SK-N-MC (cell line): ENCODE measurements around the gene DLL4.
A peak's percentile ranks its signal among the peaks of the same experiment; 100 is the strongest.

Source experiments
- DNase-seq: peaks from one replicate; pipeline ENCODE4 v3.0.0-alpha.2; 2011; ENCODE audit warnings: low read depth, low spot score
- H3K27ac ChIP-seq: fragments of 200-600 bp; sonication (generic); 2 replicates; pipeline ENCODE4 v1.5.1; 2016; ENCODE audit warnings: mixed run types
- H3K36me3 ChIP-seq: fragments of 200-600 bp; sonication (generic); 2 replicates; pipeline ENCODE4 v1.6.1; 2017; ENCODE audit warnings: antibody characterized with exemption, low read length, mixed read lengths; ENCODE audit not compliant: insufficient read depth
- H3K4me3 ChIP-seq: fragments of 200-600 bp; sonication (generic); 2 replicates; pipeline ENCODE4 v1.5.1; 2016
- H3K9ac ChIP-seq: fragments of 200-600 bp; sonication (generic); 2 replicates; pipeline ENCODE4 v1.8.0; 2017; ENCODE audit warnings: mixed run types, mixed read lengths; ENCODE audit not compliant: insufficient read length
- H3K9me3 ChIP-seq: fragments of 200-600 bp; sonication (generic); 2 replicates; pipeline ENCODE4 v1.6.1; 2017; ENCODE audit warnings: low read depth, mild to moderate bottlenecking, antibody characterized with exemption, low read length, moderate library complexity, mixed read lengths
- EZH2 ChIP-seq: fragments of 200-600 bp; sonication (generic); IDR thresholded peaks from one replicate; pipeline ENCODE4 v1.6.1; 2017; ENCODE audit warnings: antibody characterized with exemption
- FOXP2 ChIP-seq: optimal IDR thresholded peaks from 2 replicates; pipeline ENCODE3; 2011; ENCODE audit warnings: mild to moderate bottlenecking, moderate library complexity; ENCODE audit not compliant: insufficient read depth; ENCODE audit errors: extremely low read length, control extremely low read depth
- POLR2AphosphoS5 ChIP-seq: IDR thresholded peaks from 2 replicates; pipeline ENCODE4 v1.6.1; 2012; ENCODE audit warnings: mild to moderate bottlenecking, low read depth, low read length, borderline replicate concordance

DLL4 gene

GRCh38 chr15:40943764-40944365 lies 14.7 kb downstream of the DLL4 start:
- Histone ChIP-seq H3K9me3 (no peaks in the 10 kb centered on the region), H3K4me3 (no peak overlapping the region), H3K27ac (no peak overlapping the region), H3K36me3 (no peaks in the 10 kb centered on the region), H3K9ac (no peak overlapping the region)
- TF ChIP-seq POLR2AphosphoS5 (no peak), FOXP2 (no peak), EZH2 (no peak)
- no peak for DNase-seq

DNA sequence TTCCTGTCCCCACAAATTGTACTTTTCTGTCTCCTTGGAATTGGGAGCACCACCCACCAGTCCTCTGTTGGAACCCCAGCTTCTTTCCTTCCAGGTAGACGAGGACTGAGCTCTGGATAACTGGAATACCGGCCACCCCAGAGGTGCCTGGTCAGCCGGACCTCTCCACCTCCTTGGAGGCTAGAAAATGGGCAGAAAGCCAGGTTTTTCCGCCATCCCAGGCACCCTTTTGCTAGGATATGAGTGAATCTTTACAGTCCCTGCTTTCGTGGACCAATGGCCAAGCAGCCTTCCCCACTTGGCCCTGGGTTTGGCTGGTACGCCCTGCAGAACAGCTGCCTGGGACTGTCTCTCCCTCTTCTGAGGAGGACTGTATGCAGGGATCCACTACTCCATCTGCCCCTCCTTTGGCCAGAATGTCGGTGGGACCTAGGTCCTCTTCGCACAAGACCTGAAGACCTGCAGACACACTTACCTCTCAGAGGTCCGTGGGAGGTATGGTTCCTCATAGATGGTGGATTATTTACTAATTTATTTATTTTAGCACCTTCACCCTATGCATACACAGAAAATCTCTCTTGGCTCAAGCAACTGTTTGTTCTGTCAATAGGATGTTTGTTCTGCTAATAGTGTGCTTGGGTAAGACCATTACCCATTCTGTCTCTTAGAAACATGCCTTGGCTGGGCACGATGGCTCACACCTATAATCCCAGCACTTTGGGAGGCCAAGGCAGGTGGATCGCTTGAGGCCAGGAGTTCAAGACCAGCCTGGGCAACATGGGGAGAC lies 15.6 kb downstream of the DLL4 start:
- no peak overlapping the region for H3K9ac ChIP-seq
- no peaks in the 10 kb centered on the region for H3K36me3 ChIP-seq
- no peak for DNase-seq
- H3K9me3 ChIP-seq = no peaks in the 10 kb centered on the region
- TF ChIP-seq FOXP2 (no peak), EZH2 (no peak), POLR2AphosphoS5 (no peak)
- no peak overlapping the region for H3K4me3 ChIP-seq
- H3K27ac ChIP-seq = no peak overlapping the region

- H3K9me3 ChIP-seq = no peaks in the 10 kb centered on the region
- no peak overlapping the region for H3K27ac ChIP-seq
- no peak overlapping the region for H3K9ac ChIP-seq
- H3K4me3 ChIP-seq = no peak overlapping the region
- TF ChIP-seq POLR2AphosphoS5 (no peak), EZH2 (no peak), FOXP2 (no peak)
- peaks cover 2% of the 10 kb centered on the region; the same call in 1 of the 2 replicates for H3K36me3 ChIP-seq
- DNase-seq = no peak
Measured at GRCh38 chr15:40948706-40949473, 19.8 kb downstream of the DLL4 start.

DNA sequence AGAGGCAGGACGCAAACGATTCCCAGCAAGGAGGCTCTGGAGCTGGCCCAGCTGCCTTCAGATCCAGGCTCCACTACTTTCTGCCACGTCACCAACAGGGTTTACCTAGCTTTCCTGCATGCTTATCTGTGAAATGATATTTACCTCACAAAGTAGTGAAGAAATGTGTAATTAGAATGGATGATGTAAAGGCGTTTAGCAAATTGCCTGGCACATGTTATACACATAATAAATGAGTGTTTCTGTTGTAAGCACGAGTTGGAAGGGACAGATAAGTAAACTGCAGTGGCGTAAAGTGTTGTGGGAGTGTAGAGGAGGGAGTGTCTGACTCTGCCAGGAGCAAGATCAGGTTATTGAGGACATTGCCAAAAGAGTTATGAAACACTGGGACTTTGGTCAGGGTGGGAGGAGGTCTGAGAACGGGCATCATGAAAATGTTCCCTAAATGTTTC lies 20.6 kb downstream of the DLL4 start:
- TF ChIP-seq POLR2AphosphoS5 = no peak
- TF ChIP-seq EZH2 = no peak
- TF ChIP-seq FOXP2 = no peak
- Histone ChIP-seq H3K9me3 (no peaks in the 10 kb centered on the region), H3K27ac (no peak overlapping the region), H3K4me3 (no peak overlapping the region), H3K9ac (no peak overlapping the region), H3K36me3 (peaks cover 11% of the 10 kb centered on the region; the same call in 1 of the 2 replicates)
- no peak for DNase-seq

GRCh38 chr15:40951764-40952163 lies 22.6 kb downstream of the DLL4 start:
- H3K36me3 ChIP-seq = peaks cover 31% of the 10 kb centered on the region; the same call in 1 of the 2 replicates
- peak overlapping the region; percentile 95 for H3K27ac ChIP-seq
- peak overlapping the region; percentile 77; the same call in 1 of the 2 replicates for H3K4me3 ChIP-seq
- no peaks in the 10 kb centered on the region for H3K9me3 ChIP-seq
- TF ChIP-seq EZH2 (no peak), POLR2AphosphoS5 (no peak), FOXP2 (no peak)
- peak overlapping the region; percentile 99 for H3K9ac ChIP-seq
- DNase-seq = no peak

DNA sequence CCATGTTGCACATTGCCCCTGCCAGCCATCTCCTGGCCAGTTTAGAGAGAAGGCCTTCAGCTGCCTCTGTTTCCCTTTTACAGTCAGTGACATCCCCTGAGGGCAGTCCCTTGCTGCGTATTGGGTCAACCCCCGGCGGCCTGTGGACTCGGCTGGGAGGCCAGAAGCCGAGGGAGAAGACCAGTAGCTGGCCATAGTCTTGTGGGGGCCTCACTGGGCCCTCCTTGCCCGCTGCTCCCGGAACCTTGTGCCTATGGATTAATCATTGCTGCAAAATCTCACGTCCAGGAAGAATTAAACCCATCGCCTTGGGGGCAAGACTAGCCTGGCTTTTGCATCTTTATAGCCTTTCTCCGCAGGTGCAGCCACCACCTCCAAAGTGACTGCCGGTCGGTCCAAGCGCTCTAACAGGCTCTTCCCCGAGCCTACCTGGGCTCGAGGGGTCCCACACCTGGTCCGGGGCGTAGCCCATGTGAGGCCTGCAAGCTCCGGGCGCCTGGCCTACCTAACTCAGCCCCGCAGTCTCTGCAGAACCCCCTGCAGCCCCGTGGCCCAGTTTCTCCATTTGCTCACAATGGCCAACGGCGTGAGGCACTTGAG lies 23.3 kb downstream of the DLL4 start:
- H3K36me3 ChIP-seq = peaks cover 32% of the 10 kb centered on the region; the same call in 1 of the 2 replicates
- TF ChIP-seq FOXP2 = no peak
- H3K4me3 ChIP-seq = peak overlapping the region; percentile 77
- H3K9ac ChIP-seq = peak overlapping the region; percentile 99
- no peak for DNase-seq
- H3K27ac ChIP-seq = peak overlapping the region; percentile 95
- H3K9me3 ChIP-seq = no peaks in the 10 kb centered on the region

DNA sequence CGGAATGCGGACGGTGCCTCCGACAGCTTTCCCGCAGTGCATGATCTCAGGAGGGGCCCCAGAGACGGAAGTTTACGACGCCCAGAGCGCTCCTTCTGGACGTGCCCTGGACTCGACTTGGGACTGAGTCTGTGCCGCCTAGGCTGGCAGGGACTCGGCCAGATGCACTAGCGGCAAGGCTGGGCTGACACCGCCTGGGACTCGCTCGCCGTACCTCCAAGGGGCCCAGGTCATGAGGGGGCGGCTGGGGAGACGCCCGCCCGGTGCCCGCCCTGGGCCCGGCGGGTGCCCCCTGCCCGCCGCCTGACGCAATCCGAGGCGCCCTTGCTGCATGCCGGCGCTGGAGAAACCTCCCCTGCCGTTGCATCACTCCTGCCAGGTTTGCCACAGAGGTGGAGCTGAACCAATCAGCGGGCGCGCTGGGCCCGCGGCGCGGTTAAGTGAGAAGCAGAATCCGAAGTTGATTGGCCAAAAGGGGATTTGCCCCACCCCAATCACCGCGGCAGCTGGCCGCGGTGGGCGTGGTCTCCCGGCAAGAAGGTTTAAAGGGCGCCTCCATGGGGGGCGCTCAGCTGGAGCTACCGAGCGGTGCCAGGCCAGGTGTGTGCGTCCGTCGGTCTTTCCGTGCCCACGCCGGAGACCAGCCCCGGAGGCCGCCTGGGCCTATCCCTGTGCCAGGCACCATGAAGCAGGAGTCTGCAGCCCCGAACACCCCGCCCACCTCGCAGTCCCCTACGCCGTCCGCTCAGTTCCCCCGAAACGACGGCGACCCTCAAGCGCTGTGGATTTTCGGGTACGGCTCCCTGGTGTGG lies 24.0 kb downstream of the DLL4 start, which contains the start of gene CHAC1:
Gene CHAC1 (plus strand): TSS at position 571 of the 812 bp plus-strand sequence. CDS start 113 bp downstream, at position 684.
- TF ChIP-seq EZH2 (no peak), POLR2AphosphoS5 (peak; percentile 71)
- Histone ChIP-seq H3K36me3 (peaks cover 32% of the 10 kb centered on the region; the same call in 1 of the 2 replicates), H3K4me3 (peak within 1 kb of the TSS; percentile 77), H3K9ac (peak within 1 kb of the TSS; percentile 99), H3K27ac (peak within 1 kb of the TSS; percentile 95), H3K9me3 (no peaks in the 10 kb centered on the region)
- DNase-seq = peak; percentile 86
